ENCODE measurements around the gene RBPMS2. TPM values are rescaled to one million over a fixed set of nuclear protein-coding genes. Genes with fewer than 3 reads are reported as not detected.

Gene RBPMS2
- total RNA-seq, 4 donors from 2014 or later, result 0.70 to 8.3 (median 2.3) TPM

GRCh38 chr15:64706011-64706911, 69.1 kb downstream of the RBPMS2 start:
- Histone ChIP-seq H3K27ac (no peak overlapping the region), H3K4me1 (peaks cover 0 to 18% (median 7%) of the 10 kb centered on the region in 4 donors), H3K27me3 (no peaks in the 10 kb centered on the region), H3K4me3 (no peak overlapping the region), H3K9me3 (no peaks in the 10 kb centered on the region), H3K36me3 (no peaks in the 10 kb centered on the region)
- no peak for TF ChIP-seq POLR2A (IDR thresholded peaks at IDR 0.05)
- TF ChIP-seq, protein P1, sequence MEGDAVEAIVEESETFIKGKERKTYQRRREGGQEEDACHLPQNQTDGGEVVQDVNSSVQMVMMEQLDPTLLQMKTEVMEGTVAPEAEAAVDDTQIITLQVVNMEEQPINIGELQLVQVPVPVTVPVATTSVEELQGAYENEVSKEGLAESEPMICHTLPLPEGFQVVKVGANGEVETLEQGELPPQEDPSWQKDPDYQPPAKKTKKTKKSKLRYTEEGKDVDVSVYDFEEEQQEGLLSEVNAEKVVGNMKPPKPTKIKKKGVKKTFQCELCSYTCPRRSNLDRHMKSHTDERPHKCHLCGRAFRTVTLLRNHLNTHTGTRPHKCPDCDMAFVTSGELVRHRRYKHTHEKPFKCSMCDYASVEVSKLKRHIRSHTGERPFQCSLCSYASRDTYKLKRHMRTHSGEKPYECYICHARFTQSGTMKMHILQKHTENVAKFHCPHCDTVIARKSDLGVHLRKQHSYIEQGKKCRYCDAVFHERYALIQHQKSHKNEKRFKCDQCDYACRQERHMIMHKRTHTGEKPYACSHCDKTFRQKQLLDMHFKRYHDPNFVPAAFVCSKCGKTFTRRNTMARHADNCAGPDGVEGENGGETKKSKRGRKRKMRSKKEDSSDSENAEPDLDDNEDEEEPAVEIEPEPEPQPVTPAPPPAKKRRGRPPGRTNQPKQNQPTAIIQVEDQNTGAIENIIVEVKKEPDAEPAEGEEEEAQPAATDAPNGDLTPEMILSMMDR (IDR thresholded peaks at IDR 0.05), result no peak
- DNase-seq, result no peak

GRCh38 chr15:64705006-64705405, 70.4 kb downstream of the RBPMS2 start:
- H3K27me3 ChIP-seq, result no peaks in the 10 kb centered on the region

GRCh38 chr15:64703632-64703959, 71.8 kb downstream of the RBPMS2 start:
- Histone ChIP-seq H3K4me3 (peak overlapping the region; percentile 78 to 97 (median 86)), H3K4me1 (peaks cover 0 to 43% (median 10%) of the 10 kb centered on the region in 4 donors), H3K9me3 (no peaks in the 10 kb centered on the region), H3K27ac (peak overlapping the region; percentile 77 to 90 (median 85)), H3K27me3 (no peaks in the 10 kb centered on the region), H3K36me3 (no peaks in the 10 kb centered on the region)
- no peak for DNase-seq
- TF ChIP-seq, protein P1 (IDR thresholded peaks at IDR 0.05), result no peak

More at GRCh38 chr15:64705006-64705405, 70.4 kb downstream of the RBPMS2 start:
- H3K36me3 ChIP-seq, result no peaks in the 10 kb centered on the region
- H3K27ac ChIP-seq, result no peak overlapping the region
- no peak for TF ChIP-seq POLR2A (IDR thresholded peaks at IDR 0.05)
- TF ChIP-seq, protein P1 (IDR thresholded peaks at IDR 0.05), result no peak
- DNase-seq, result no peak
- peaks cover 0 to 31% (median 10%) of the 10 kb centered on the region in 4 donors for H3K4me1 ChIP-seq
- H3K4me3 ChIP-seq, result no peak overlapping the region
- no peaks in the 10 kb centered on the region for H3K9me3 ChIP-seq

- Histone ChIP-seq H3K4me1 (peaks cover 0 to 45% (median 12%) of the 10 kb centered on the region in 4 donors), H3K27me3 (no peaks in the 10 kb centered on the region), H3K4me3 (peak overlapping the region; percentile 78 to 97 (median 86)), H3K27ac (peak overlapping the region; percentile 77 to 90 (median 85)), H3K9me3 (no peaks in the 10 kb centered on the region), H3K36me3 (no peaks in the 10 kb centered on the region)
- TF ChIP-seq, protein P1 (IDR thresholded peaks at IDR 0.05), result peak in 1 of 6 experiments; percentile 2
- TF ChIP-seq POLR2A (IDR thresholded peaks at IDR 0.05), result peak; percentile 58 to 64
- DNase-seq, result peak; percentile 96 to 98 (median 98)
Measured at GRCh38 chr15:64702816-64703631, 72.4 kb downstream of the RBPMS2 start.

DNA sequence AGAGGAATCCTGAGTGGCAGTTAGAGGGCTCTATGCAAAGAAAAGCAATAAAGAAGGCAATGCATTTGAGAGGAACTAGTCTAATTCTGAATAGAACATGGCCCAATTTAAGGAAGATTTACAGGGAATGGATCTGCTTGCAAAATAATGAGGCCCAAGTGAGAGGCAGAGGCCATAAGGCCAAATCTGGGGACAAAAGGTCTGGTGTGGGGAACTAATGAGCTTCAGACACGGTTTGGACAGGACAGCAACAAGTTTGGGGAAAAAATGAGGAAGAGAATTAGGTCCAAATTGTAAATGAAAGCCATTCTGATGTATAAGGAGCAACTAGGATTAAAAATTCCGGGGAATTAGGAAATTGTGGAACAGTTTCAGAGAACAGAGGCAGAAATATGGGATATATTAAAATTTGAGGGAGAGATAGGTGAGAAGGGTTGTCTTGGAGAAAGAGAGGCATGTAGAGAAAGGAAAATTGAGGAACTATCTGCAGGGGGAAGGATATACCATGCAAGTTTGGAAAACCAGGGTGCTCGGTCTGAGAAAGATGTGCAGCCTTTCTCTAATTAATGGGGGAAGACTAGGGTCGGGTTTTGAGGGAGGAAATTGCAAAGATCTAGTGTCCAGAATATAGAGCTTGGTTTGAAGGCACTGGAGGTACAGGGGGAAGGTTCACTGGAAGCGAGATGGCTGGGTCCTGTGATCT, 73.8 kb downstream of the RBPMS2 start:
- Histone ChIP-seq H3K9me3 (no peaks in the 10 kb centered on the region), H3K36me3 (no peaks in the 10 kb centered on the region), H3K4me3 (peak overlapping the region in 3 of 4 donors; percentile 84 to 97 (median 88)), H3K4me1 (peaks cover 0 to 58% (median 13%) of the 10 kb centered on the region in 4 donors), H3K27me3 (no peaks in the 10 kb centered on the region), H3K27ac (peak overlapping the region in 2 of 4 donors; percentile 90)
- DNase-seq, result no peak
- TF ChIP-seq POLR2A (IDR thresholded peaks at IDR 0.05), result no peak
- TF ChIP-seq, protein P1 (IDR thresholded peaks at IDR 0.05), result no peak

Measured in Peyer's patch (tissue), 4 donors.